Left lung (tissue), 10 donors: Measurements from ENCODE around the gene PSMD1. TPM values are rescaled to one million over a fixed set of nuclear protein-coding genes. Genes with fewer than 3 reads are reported as not detected.

Experiments
- ATAC-seq: fragments of 200-7000 bp; cut with Tn5 transposase; one replicate; pipeline ENCODE4 v1.9.1; 2020; ENCODE audit warnings: moderate library complexity
- DNase-seq, 4 donors: peaks; one replicate each; pipeline ENCODE4 v3.0.0-alpha.2; 2013 to 2020
- H3K27ac ChIP-seq, 2 donors: fragments of 200-600 bp; sonication (generic) in 1 of 2; one replicate each; pipeline versions ENCODE4 v1.5.0 to v1.8.0; 2020 to 2021
- H3K27me3 ChIP-seq, 2 donors: fragments of 200-600 bp; sonication (generic) in 1 of 2; one replicate each; pipeline versions ENCODE4 v1.5.0 to v1.8.0; 2020 to 2021
- H3K36me3 ChIP-seq, 2 donors: fragments of 200-600 bp; sonication (generic) in 1 of 2; one replicate each; pipeline versions ENCODE4 v1.5.0 to v1.8.0; 2020 to 2021
- H3K4me1 ChIP-seq, 2 donors: fragments of 200-600 bp; one replicate each; pipeline ENCODE4 v1.8.0; 2021
- H3K4me3 ChIP-seq, 2 donors: fragments of 200-600 bp; sonication (generic) in 1 of 2; one replicate each; pipeline versions ENCODE4 v1.5.0 to v1.8.0; 2020 to 2021; ENCODE audit warnings: mild to moderate bottlenecking in 1 of 2
- H3K9me3 ChIP-seq, 2 donors: fragments of 200-600 bp; sonication (generic) in 1 of 2; one replicate each; pipeline versions ENCODE4 v1.5.0 to v1.8.0; 2020 to 2021
- CTCF ChIP-seq, 2 donors: fragments of 200-600 bp; sonication (generic) in 1 of 2; IDR thresholded peaks; one replicate each; pipeline versions ENCODE4 v1.5.0 to v1.8.0; 2021; ENCODE audit warnings: antibody characterized with exemption in 2 of 2
- intact Hi-C, 2 donors: fragments of 100-400 bp; cut with DNase I; formaldehyde crosslinking; loops; one replicate each; pipeline versions ENCODE4 v1.11.2 to v1.14.2; 2022
- polyA plus RNA-seq, 6 donors: library from polyadenylated mRNA; unstranded; fragments of 120-200 nt; gene quantifications; one replicate each; pipeline ENCODE4 v1.2.1, GENCODE V29; 2013; ENCODE audit not compliant: insufficient read length in 6 of 6
- total RNA-seq, 2 donors: library from RNA; stranded (reverse); fragmentation: NEBNext Ultra II Directional; extraction: Animal tissue kit (Norgen Biotek cat#: 25700); gene quantifications; one replicate each; pipeline ENCODE4 v1.2.1, GENCODE V29; 2021
- donor health status: DM: no; HTN: yes; CAD: no.
- donor health status: DM: no; HTN: no; CAD: no.

Gene PSMD1
- total and polyA plus RNA-seq, 8 donors, result 62.9 to 118 (median 75.9) TPM

GRCh38 chr2:231198291-231199173 is 141.9 kb downstream of the PSMD1 start, which contains the start of gene ARMC9:
Gene ARMC9 (plus strand): TSS chr2:231198631. CDS start chr2:231206239, 7,608 bp downstream.
- ATAC-seq, result peak; percentile 97
- no peaks in the 10 kb centered on the region for H3K36me3 ChIP-seq
- H3K27ac ChIP-seq, result peak within 1 kb of the TSS; percentile 71
- DNase-seq, result peak; percentile 79 to 95 (median 80)
- TF ChIP-seq CTCF (IDR thresholded peaks at IDR 0.05), result no peak
- peak within 1 kb of the TSS; percentile 82 to 87 for H3K4me3 ChIP-seq
- H3K27me3 ChIP-seq, result no peaks in the 10 kb centered on the region
- H3K4me1 ChIP-seq, result peaks cover 12 to 22% of the 10 kb centered on the region in 2 donors
- intact Hi-C loops, result no loop called here
- H3K9me3 ChIP-seq, result no peaks in the 10 kb centered on the region

- Histone ChIP-seq H3K9me3 (no peaks in the 10 kb centered on the region), H3K27me3 (no peaks in the 10 kb centered on the region), H3K4me1 (peaks cover 12 to 22% of the 10 kb centered on the region in 2 donors), H3K36me3 (no peaks in the 10 kb centered on the region), H3K4me3 (peak overlapping the region; percentile 82 to 87), H3K27ac (peak overlapping the region; percentile 71)
- ATAC-seq (peak; percentile 68), DNase-seq (no peak)
- intact Hi-C loops, result no loop called here
- no peak for TF ChIP-seq CTCF (IDR thresholded peaks at IDR 0.05)
These were observed 142.6 kb downstream of the PSMD1 start for GRCh38 chr2:231199219-231199618.

DNA sequence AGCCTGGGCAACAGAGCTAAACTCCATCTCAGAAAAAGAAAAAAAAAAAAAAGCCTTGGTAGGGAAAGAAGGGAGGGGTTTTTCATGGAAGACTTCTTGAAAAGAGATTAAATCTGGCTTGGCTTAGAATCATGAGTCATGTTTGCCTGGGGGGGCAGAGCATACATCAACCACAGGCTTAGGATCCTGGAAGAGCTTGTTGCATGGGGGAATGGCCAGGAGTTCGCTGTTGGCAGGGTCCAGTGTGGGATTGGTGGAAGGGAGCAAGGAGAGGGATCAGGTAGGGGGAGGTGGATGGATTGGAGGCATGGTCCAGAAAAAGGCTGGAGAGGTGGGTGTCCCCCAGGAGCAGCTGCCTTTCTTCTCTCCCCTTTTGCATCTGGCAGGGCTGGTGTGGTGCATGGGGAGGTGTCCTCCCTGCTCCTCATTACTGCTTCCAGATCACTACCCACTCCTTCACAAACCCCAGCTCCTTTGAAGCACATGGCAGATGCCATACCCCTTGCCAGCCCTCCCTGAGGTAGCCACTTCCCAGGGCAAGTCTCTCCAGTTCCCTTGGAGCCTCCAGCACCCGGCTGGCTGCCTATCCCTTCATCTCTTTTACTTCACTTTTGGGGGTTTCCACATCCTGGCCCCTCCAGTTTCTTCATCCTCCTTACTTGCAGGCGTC is 144.3 kb downstream of the PSMD1 start:
- DNase-seq (no peak), ATAC-seq (no peak)
- intact Hi-C loops, result no loop called here
- Histone ChIP-seq H3K27me3 (no peaks in the 10 kb centered on the region), H3K27ac (no peak overlapping the region), H3K4me1 (peaks cover 12 to 22% of the 10 kb centered on the region in 2 donors), H3K36me3 (no peaks in the 10 kb centered on the region), H3K4me3 (no peak overlapping the region), H3K9me3 (no peaks in the 10 kb centered on the region)
- TF ChIP-seq CTCF (IDR thresholded peaks at IDR 0.05), result no peak

DNA sequence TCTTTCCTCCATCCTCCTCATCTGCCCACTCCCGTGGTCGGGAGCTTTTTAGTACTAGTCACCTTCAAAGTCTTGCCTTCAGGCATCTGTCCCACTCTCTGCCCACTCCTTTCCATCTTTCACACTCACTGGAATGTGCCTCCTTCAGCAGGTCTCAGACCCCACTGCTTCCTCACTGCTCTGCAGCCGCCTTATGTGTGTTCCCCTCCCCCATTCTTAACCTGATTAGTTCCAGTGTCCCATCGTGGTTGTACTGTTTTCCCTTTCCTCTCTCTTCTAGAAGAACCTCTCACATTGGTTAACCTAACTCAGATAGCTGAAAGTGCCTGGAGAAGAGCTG is 144.8 kb downstream of the PSMD1 start:
- intact Hi-C loops, result no loop called here
- no peak for TF ChIP-seq CTCF (IDR thresholded peaks at IDR 0.05)
- Histone ChIP-seq H3K27ac (no peak overlapping the region), H3K4me3 (no peak overlapping the region), H3K27me3 (no peaks in the 10 kb centered on the region), H3K36me3 (no peaks in the 10 kb centered on the region), H3K4me1 (peaks cover 12 to 22% of the 10 kb centered on the region in 2 donors), H3K9me3 (no peaks in the 10 kb centered on the region)
- DNase-seq (no peak), ATAC-seq (no peak)

DNA sequence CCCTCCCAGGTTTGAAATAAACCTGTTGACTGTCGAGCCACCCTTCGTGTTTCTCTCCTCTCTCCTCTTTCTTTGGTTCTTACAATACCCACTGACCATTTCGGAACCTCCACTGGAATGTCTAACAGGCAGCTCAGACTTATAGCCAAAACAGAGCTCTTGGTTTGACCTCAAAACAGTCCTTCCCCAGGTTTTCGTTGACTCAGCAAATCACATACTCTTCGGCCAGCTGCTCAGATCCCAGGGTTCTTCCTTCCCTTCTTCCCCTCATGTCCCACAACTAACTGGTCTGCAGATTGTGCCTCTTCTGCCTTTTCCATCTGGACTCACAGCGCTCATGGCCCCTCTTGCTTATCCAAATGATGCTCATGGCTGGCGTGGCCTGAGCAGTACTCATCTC is 146.4 kb downstream of the PSMD1 start:
- DNase-seq (no peak), ATAC-seq (no peak)
- no peaks in the 10 kb centered on the region for H3K9me3 ChIP-seq
- H3K27ac ChIP-seq, result no peak overlapping the region
- no peaks in the 10 kb centered on the region for H3K36me3 ChIP-seq
- intact Hi-C loops, result no loop called here
- TF ChIP-seq CTCF (IDR thresholded peaks at IDR 0.05), result no peak
- H3K27me3 ChIP-seq, result no peaks in the 10 kb centered on the region
- no peak overlapping the region for H3K4me3 ChIP-seq
- H3K4me1 ChIP-seq, result peaks cover 7 to 14% of the 10 kb centered on the region in 2 donors
